Measurements from ENCODE around the gene FBXO44. TPM values are rescaled to one million over a fixed set of nuclear protein-coding genes. Genes with fewer than 3 reads are reported as not detected.
"Not testable (repeated sequence)": the region's sequence is repeated elsewhere in the genome, so short reads cannot be mapped to it uniquely, and the experiment has no call there.

Gene FBXO44
- polyA plus RNA-seq, 4 donors: 11.0 to 32.4 (median 27.8) TPM

- FAIRE-seq; H3K4me1 ChIP-seq (ENCODE audit: control insufficient read depth in 3 of 3, insufficient read depth in 2 of 3, low read depth in 1 of 3, low read length in 2 of 3); H3K9me3 ChIP-seq (ENCODE audit: control insufficient read depth in 2 of 2, insufficient read depth in 1 of 2, low read depth in 1 of 2, low read length in 1 of 2); H3K4me3 ChIP-seq (ENCODE audit: low read depth in 1 of 3, low read length in 3 of 3); H3K27ac ChIP-seq (ENCODE audit: low read depth in 1 of 3, low read length in 2 of 3); H3K27me3 ChIP-seq (ENCODE audit: control insufficient read depth in 3 of 3, insufficient read depth in 3 of 3, low read length in 3 of 3): not testable (repeated sequence)
- 48 to 56% (median 49%) methylated on average over 16 to 18 of the region's 18 CpGs for WGBS, 3 donors
- H3K36me3 ChIP-seq (ENCODE audit: control insufficient read depth in 3 of 3, insufficient read depth in 2 of 3, low read depth in 1 of 3, low read length in 3 of 3): peaks cover 0 to 16% (median 0%) of the 10 kb centered on the region in 3 donors
- DNase-seq: peak; percentile 63 to 71
These were observed 12.2 kb upstream of the FBXO44 start for GRCh38 chr1:11642418-11643017.

- Histone ChIP-seq H3K4me3 (ENCODE audit: low read depth in 1 of 3, low read length in 3 of 3) (no peak overlapping the region), H3K27me3 (ENCODE audit: control insufficient read depth in 3 of 3, insufficient read depth in 3 of 3, low read length in 3 of 3) (peaks cover 0 to 3% (median 3%) of the 10 kb centered on the region in 3 donors), H3K27ac (ENCODE audit: low read depth in 1 of 3, low read length in 2 of 3) (no peak overlapping the region), H3K4me1 (ENCODE audit: control insufficient read depth in 3 of 3, insufficient read depth in 2 of 3, low read depth in 1 of 3, low read length in 2 of 3) (peaks cover 0 to 8% (median 0%) of the 10 kb centered on the region in 3 donors), H3K36me3 (ENCODE audit: control insufficient read depth in 3 of 3, insufficient read depth in 2 of 3, low read depth in 1 of 3, low read length in 3 of 3) (peaks cover 0 to 24% (median 0%) of the 10 kb centered on the region in 3 donors), H3K9me3 (ENCODE audit: control insufficient read depth in 2 of 2, insufficient read depth in 1 of 2, low read depth in 1 of 2, low read length in 1 of 2) (no peaks in the 10 kb centered on the region)
- 37 to 64% (median 44%) methylated on average over 5 of the region's 5 CpGs for WGBS, 3 donors
- DNase-seq: no peak
- no peak for FAIRE-seq
These were observed 10.9 kb upstream of the FBXO44 start for GRCh38 chr1:11643782-11644181.

GRCh38 chr1:11645270-11645669, 9.4 kb upstream of the FBXO44 start:
- Histone ChIP-seq H3K4me3 (ENCODE audit: low read depth in 1 of 3, low read length in 3 of 3) (no peak overlapping the region), H3K4me1 (ENCODE audit: control insufficient read depth in 3 of 3, insufficient read depth in 2 of 3, low read depth in 1 of 3, low read length in 2 of 3) (peaks cover 0 to 20% (median 0%) of the 10 kb centered on the region in 3 donors), H3K36me3 (ENCODE audit: control insufficient read depth in 3 of 3, insufficient read depth in 2 of 3, low read depth in 1 of 3, low read length in 3 of 3) (peaks cover 0 to 34% (median 0%) of the 10 kb centered on the region in 3 donors), H3K27me3 (ENCODE audit: control insufficient read depth in 3 of 3, insufficient read depth in 3 of 3, low read length in 3 of 3) (peaks cover 0 to 14% (median 0%) of the 10 kb centered on the region in 3 donors), H3K9me3 (ENCODE audit: control insufficient read depth in 2 of 2, insufficient read depth in 1 of 2, low read depth in 1 of 2, low read length in 1 of 2) (no peaks in the 10 kb centered on the region), H3K27ac (ENCODE audit: low read depth in 1 of 3, low read length in 2 of 3) (no peak overlapping the region)
- FAIRE-seq (no peak), DNase-seq (no peak)
- 88 to 94% (median 93%) methylated on average over 5 of the region's 5 CpGs for whole genome bisulfite sequencing, 3 donors

- H3K9me3 ChIP-seq (ENCODE audit: control insufficient read depth in 2 of 2, insufficient read depth in 1 of 2, low read depth in 1 of 2, low read length in 1 of 2): no peaks in the 10 kb centered on the region
- no peak for FAIRE-seq
These were observed 8.9 kb upstream of the FBXO44 start for GRCh38 chr1:11645670-11646265.

GRCh38 chr1:11646317-11646716, 8.4 kb upstream of the FBXO44 start:
- FAIRE-seq: no peak
- WGBS, 3 donors: 83 to 89% (median 83%) methylated on average over 9 of the region's 9 CpGs
- peaks cover 0 to 35% (median 0%) of the 10 kb centered on the region in 3 donors for H3K36me3 ChIP-seq (ENCODE audit: control insufficient read depth in 3 of 3, insufficient read depth in 2 of 3, low read depth in 1 of 3, low read length in 3 of 3)
- no peaks in the 10 kb centered on the region for H3K9me3 ChIP-seq (ENCODE audit: control insufficient read depth in 2 of 2, insufficient read depth in 1 of 2, low read depth in 1 of 2, low read length in 1 of 2)
- DNase-seq: no peak
- peaks cover 0 to 18% (median 0%) of the 10 kb centered on the region in 3 donors for H3K27me3 ChIP-seq (ENCODE audit: control insufficient read depth in 3 of 3, insufficient read depth in 3 of 3, low read length in 3 of 3)
- peaks cover 0 to 28% (median 0%) of the 10 kb centered on the region in 3 donors for H3K4me1 ChIP-seq (ENCODE audit: control insufficient read depth in 3 of 3, insufficient read depth in 2 of 3, low read depth in 1 of 3, low read length in 2 of 3)
- no peak overlapping the region for H3K27ac ChIP-seq (ENCODE audit: low read depth in 1 of 3, low read length in 2 of 3)
- no peak overlapping the region for H3K4me3 ChIP-seq (ENCODE audit: low read depth in 1 of 3, low read length in 3 of 3)

More at GRCh38 chr1:11645670-11646265, 8.9 kb upstream of the FBXO44 start:
- 23 to 33% (median 26%) methylated on average over 8 of the region's 8 CpGs for WGBS, 3 donors
- peaks cover 0 to 23% (median 0%) of the 10 kb centered on the region in 3 donors for H3K4me1 ChIP-seq (ENCODE audit: control insufficient read depth in 3 of 3, insufficient read depth in 2 of 3, low read depth in 1 of 3, low read length in 2 of 3)
- DNase-seq: peak; percentile 80 to 81
- peaks cover 0 to 16% (median 0%) of the 10 kb centered on the region in 3 donors for H3K27me3 ChIP-seq (ENCODE audit: control insufficient read depth in 3 of 3, insufficient read depth in 3 of 3, low read length in 3 of 3)
- H3K4me3 ChIP-seq (ENCODE audit: low read depth in 1 of 3, low read length in 3 of 3): no peak overlapping the region
- no peak overlapping the region for H3K27ac ChIP-seq (ENCODE audit: low read depth in 1 of 3, low read length in 2 of 3)
- peaks cover 0 to 35% (median 0%) of the 10 kb centered on the region in 3 donors for H3K36me3 ChIP-seq (ENCODE audit: control insufficient read depth in 3 of 3, insufficient read depth in 2 of 3, low read depth in 1 of 3, low read length in 3 of 3)

GRCh38 chr1:11647333-11647732, 7.3 kb upstream of the FBXO44 start:
- Histone ChIP-seq H3K36me3 (ENCODE audit: control insufficient read depth in 3 of 3, insufficient read depth in 2 of 3, low read depth in 1 of 3, low read length in 3 of 3) (peaks cover 0 to 35% (median 0%) of the 10 kb centered on the region in 3 donors), H3K27me3 (ENCODE audit: control insufficient read depth in 3 of 3, insufficient read depth in 3 of 3, low read length in 3 of 3) (peaks cover 0 to 18% (median 0%) of the 10 kb centered on the region in 3 donors), H3K27ac (ENCODE audit: low read depth in 1 of 3, low read length in 2 of 3) (no peak overlapping the region), H3K9me3 (ENCODE audit: control insufficient read depth in 2 of 2, insufficient read depth in 1 of 2, low read depth in 1 of 2, low read length in 1 of 2) (no peaks in the 10 kb centered on the region), H3K4me1 (ENCODE audit: control insufficient read depth in 3 of 3, insufficient read depth in 2 of 3, low read depth in 1 of 3, low read length in 2 of 3) (peaks cover 0 to 33% (median 0%) of the 10 kb centered on the region in 3 donors), H3K4me3 (ENCODE audit: low read depth in 1 of 3, low read length in 3 of 3) (no peak overlapping the region)
- DNase-seq (no peak), FAIRE-seq (no peak)
- 80 to 86% (median 85%) methylated on average over 7 of the region's 7 CpGs for WGBS, 3 donors

- Histone ChIP-seq H3K36me3 (ENCODE audit: control insufficient read depth in 3 of 3, insufficient read depth in 2 of 3, low read depth in 1 of 3, low read length in 3 of 3) (peaks cover 0 to 39% (median 0%) of the 10 kb centered on the region in 3 donors), H3K4me1 (ENCODE audit: control insufficient read depth in 3 of 3, insufficient read depth in 2 of 3, low read depth in 1 of 3, low read length in 2 of 3) (peaks cover 0 to 40% (median 0%) of the 10 kb centered on the region in 3 donors), H3K27ac (ENCODE audit: low read depth in 1 of 3, low read length in 2 of 3) (no peak overlapping the region), H3K4me3 (ENCODE audit: low read depth in 1 of 3, low read length in 3 of 3) (no peak overlapping the region), H3K9me3 (ENCODE audit: control insufficient read depth in 2 of 2, insufficient read depth in 1 of 2, low read depth in 1 of 2, low read length in 1 of 2) (no peaks in the 10 kb centered on the region), H3K27me3 (ENCODE audit: control insufficient read depth in 3 of 3, insufficient read depth in 3 of 3, low read length in 3 of 3) (peaks cover 0 to 18% (median 0%) of the 10 kb centered on the region in 3 donors)
- FAIRE-seq (no peak), DNase-seq (no peak)
- WGBS, 3 donors: 46 to 65% (median 63%) methylated on average over 6 of the region's 6 CpGs
These were observed 6.6 kb upstream of the FBXO44 start for GRCh38 chr1:11648039-11648438.

GRCh38 chr1:11648732-11649158, 5.9 kb upstream of the FBXO44 start:
- H3K4me3 ChIP-seq (ENCODE audit: low read depth in 1 of 3, low read length in 3 of 3): peak overlapping the region in 1 of 3 donors; percentile 4
- H3K27ac ChIP-seq (ENCODE audit: low read depth in 1 of 3, low read length in 2 of 3): no peak overlapping the region
- peaks cover 0 to 39% (median 0%) of the 10 kb centered on the region in 3 donors for H3K36me3 ChIP-seq (ENCODE audit: control insufficient read depth in 3 of 3, insufficient read depth in 2 of 3, low read depth in 1 of 3, low read length in 3 of 3)
- H3K9me3 ChIP-seq (ENCODE audit: control insufficient read depth in 2 of 2, insufficient read depth in 1 of 2, low read depth in 1 of 2, low read length in 1 of 2): no peaks in the 10 kb centered on the region
- DNase-seq (peak; percentile 43 to 57), FAIRE-seq (no peak)
- WGBS, 3 donors: 1 to 21% (median 12%) methylated on average over 27 to 30 of the region's 30 CpGs
- H3K4me1 ChIP-seq (ENCODE audit: control insufficient read depth in 3 of 3, insufficient read depth in 2 of 3, low read depth in 1 of 3, low read length in 2 of 3): peaks cover 0 to 43% (median 0%) of the 10 kb centered on the region in 3 donors
- peaks cover 0 to 18% (median 0%) of the 10 kb centered on the region in 3 donors for H3K27me3 ChIP-seq (ENCODE audit: control insufficient read depth in 3 of 3, insufficient read depth in 3 of 3, low read length in 3 of 3)

Data from small intestine (tissue), 7 donors.